Fibroblast of the aortic adventitia (primary cell): ENCODE results near the gene ZNF655. TPM values are rescaled to one million over a fixed set of nuclear protein-coding genes. Genes with fewer than 3 reads are reported as not detected.
A peak's percentile ranks its signal among the peaks of the same experiment; 100 is the strongest.

ENCODE experiments used
- DNase-seq: peaks from one replicate; pipeline ENCODE4 v3.0.0-alpha.2; 2010; ENCODE audit warnings: low read depth
- H3K4me3 ChIP-seq: 2 replicates; pipeline ENCODE4 v1.5.1; 2011; ENCODE audit warnings: low read depth, mild to moderate bottlenecking, control low read depth, low read length, moderate library complexity
- CTCF ChIP-seq: IDR thresholded peaks from 2 replicates; pipeline ENCODE4 v1.5.1; 2011; ENCODE audit warnings: mild to moderate bottlenecking, low read length, control low read depth, inconsistent platforms; ENCODE audit not compliant: insufficient read depth
- total RNA-seq: library from RNA; depleted of rRNA; stranded (reverse); fragments of >200 nt; gene quantifications from 2 replicates; pipeline ENCODE4 v1.2.3, GENCODE V29; 2012; ENCODE audit warnings: low replicate concordance

ZNF655 gene
- 54.2 and 76.0 TPM in 2 replicates for total RNA-seq

DNA sequence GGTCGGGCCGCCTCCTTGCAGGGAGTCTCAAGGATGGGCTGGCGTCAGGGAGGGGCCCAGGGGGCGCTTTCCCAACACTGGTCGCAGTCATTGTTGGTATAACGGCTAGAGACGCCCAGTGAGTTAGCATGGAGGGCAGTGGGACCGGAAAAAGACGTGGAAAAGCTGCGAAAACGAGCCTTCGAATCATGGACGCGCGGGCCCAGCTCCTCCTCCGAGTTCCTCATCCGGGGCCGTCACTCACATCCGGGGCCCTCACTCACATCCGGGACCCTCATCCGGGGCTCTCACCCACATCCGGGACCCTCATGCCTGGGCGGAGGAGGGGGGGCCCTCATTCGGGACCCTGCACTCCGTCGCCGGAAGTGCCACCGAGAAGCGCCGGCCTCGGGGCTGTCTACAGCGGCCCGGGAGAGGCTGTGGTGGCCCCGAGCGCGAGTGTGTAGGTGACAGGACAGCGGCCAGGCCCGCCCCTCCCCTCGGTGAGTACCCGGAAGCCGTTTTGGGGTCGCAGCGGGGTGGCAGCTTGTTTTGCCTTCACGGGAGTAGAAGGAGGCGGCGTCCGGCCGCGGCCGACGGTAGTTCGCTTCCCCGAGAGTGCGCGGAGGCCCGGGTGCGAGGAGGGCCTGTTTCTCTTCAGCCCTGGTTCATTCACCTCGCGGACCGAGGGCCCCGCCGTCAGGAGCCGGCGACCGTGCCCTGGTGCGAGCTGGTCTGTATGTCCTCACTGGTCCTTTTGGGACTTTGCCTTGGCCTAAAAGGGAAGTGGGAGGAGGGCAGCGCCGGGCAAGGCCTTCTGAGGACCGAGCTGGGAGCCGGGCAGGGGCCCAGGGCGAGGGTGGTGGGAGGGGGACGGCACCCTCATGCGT, at the start of gene ZNF655:
Gene ZNF655, plus strand, starts transcription at position 337 of the 869 bp plus-strand sequence. CDS start 1,918 bp downstream, outside the sequence.
- H3K4me3 ChIP-seq: peak within 1 kb of the TSS; percentile 95
- peak; percentile 1 for TF ChIP-seq CTCF
- DNase-seq: peak; percentile 76

DNA sequence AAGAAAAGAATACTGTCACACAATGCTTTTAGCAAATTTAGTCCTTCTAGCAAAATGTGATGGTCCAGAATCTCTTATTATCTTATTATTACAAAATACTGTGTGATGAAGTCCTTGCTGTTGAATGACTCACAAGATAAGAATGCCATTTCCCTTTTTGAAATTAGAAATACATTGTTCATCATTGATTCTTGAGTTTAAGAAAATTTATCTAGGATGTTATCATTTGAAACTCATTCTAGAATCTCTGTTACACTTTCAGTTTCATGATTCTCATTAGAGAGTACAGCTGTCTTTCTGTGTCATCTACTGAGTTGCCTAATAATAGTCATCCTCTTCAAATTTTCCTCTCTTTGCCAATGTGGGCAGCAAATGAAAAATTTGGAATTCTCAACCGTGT, 44.4 kb upstream of the ZNF655 start:
- peak; percentile 58 for DNase-seq

GRCh38 chr7:99521399-99521798, 37.0 kb upstream of the ZNF655 start:
- TF ChIP-seq CTCF: no peak
- DNase-seq: no peak
- no peak overlapping the region for H3K4me3 ChIP-seq

More for the DNA sequence above, 44.4 kb upstream of the ZNF655 start:
- no peak for TF ChIP-seq CTCF
- no peak overlapping the region for H3K4me3 ChIP-seq

DNA sequence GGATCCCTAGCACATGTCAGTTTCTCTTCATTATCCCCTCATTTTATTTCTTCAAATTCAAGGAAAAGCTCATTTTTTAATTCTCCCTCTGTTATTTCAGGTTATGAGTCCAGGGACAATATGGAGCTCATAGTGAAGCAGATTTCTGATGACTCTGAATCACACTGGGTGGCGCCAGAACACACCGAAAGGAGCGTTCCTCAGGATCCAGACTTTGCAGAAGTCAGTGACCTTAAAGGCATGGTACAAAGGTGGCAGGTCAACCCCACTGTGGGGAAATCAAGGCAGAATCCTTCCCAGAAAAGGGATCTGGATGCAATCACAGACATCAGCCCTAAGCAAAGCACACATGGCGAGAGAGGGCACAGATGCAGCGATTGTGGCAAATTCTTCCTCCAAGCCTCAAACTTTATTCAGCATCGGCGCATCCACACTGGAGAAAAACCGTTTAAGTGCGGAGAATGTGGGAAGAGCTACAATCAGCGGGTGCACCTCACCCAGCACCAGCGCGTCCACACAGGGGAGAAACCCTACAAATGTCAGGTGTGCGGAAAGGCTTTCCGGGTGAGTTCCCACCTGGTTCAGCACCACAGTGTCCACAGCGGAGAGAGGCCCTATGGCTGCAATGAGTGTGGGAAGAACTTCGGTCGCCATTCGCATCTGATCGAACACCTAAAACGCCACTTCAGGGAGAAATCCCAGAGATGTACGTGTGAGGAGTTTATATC, 32.6 kb upstream of the ZNF655 start:
- TF ChIP-seq CTCF: no peak
- no peak for DNase-seq

DNA sequence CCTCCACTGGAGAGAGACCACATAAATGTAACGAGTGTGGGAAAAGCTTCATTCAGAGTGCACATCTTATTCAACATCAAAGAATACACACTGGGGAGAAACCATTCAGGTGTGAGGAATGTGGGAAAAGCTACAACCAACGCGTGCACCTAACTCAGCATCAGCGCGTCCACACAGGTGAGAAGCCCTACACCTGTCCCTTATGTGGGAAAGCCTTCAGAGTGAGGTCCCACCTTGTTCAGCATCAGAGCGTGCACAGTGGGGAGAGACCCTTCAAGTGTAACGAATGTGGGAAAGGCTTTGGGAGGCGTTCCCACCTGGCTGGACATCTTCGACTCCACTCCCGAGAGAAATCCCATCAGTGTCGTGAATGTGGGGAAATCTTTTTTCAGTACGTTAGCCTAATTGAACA, 27.1 kb upstream of the ZNF655 start:
- DNase-seq: no peak
- no peak overlapping the region for H3K4me3 ChIP-seq
- no peak for TF ChIP-seq CTCF

More for the DNA sequence above, 32.6 kb upstream of the ZNF655 start:
- H3K4me3 ChIP-seq: no peak overlapping the region

- no peak overlapping the region for H3K4me3 ChIP-seq
- no peak for TF ChIP-seq CTCF
- DNase-seq: no peak
These were observed 22.8 kb upstream of the ZNF655 start for GRCh38 chr7:99535667-99536066.
